Glutamatergic neuron (in vitro differentiated cells): Measurements from ENCODE around the gene DNASE1. TPM values are rescaled to one million over a fixed set of nuclear protein-coding genes. Genes with fewer than 3 reads are reported as not detected.
"Not testable (repeated sequence)": the region's sequence is repeated elsewhere in the genome, so short reads cannot be mapped to it uniquely, and the experiment has no call there.

ENCODE experiments used
- DNase-seq: peaks from one replicate; pipeline ENCODE4 v3.0.0; 2022
- H3K27ac Mint-ChIP-seq: one replicate; pipeline ENCODE4 v1.8.0; 2020; ENCODE audit warnings: mild to moderate bottlenecking, mixed read lengths, inconsistent platforms; ENCODE audit not compliant: unreplicated experiment
- H3K27me3 Mint-ChIP-seq: one replicate; pipeline ENCODE4 v1.8.0; 2020; ENCODE audit warnings: mild to moderate bottlenecking, moderate library complexity, mixed read lengths, inconsistent platforms; ENCODE audit not compliant: unreplicated experiment
- H3K36me3 Mint-ChIP-seq: one replicate; pipeline ENCODE4 v1.8.0; 2020; ENCODE audit warnings: mild to moderate bottlenecking, mixed read lengths, inconsistent platforms; ENCODE audit not compliant: unreplicated experiment
- H3K4me1 Mint-ChIP-seq: one replicate; pipeline ENCODE4 v1.8.0; 2020; ENCODE audit warnings: mild to moderate bottlenecking, low read depth, mixed read lengths, inconsistent platforms; ENCODE audit not compliant: unreplicated experiment
- H3K4me3 Mint-ChIP-seq: one replicate; pipeline ENCODE4 v1.8.0; 2020; ENCODE audit warnings: mild to moderate bottlenecking, mixed read lengths, inconsistent platforms; ENCODE audit not compliant: unreplicated experiment
- H3K9me3 Mint-ChIP-seq: one replicate; pipeline ENCODE4 v1.8.0; 2020; ENCODE audit warnings: mild to moderate bottlenecking, moderate library complexity, mixed read lengths, inconsistent platforms; ENCODE audit not compliant: unreplicated experiment
- CTCF ChIP-seq: fragments of 200-600 bp; sonication (generic); IDR thresholded peaks from one replicate; pipeline ENCODE4 v1.5.0; 2021; ENCODE audit not compliant: partially characterized antibody, unreplicated experiment
- long read RNA-seq: library from polyadenylated mRNA; unstranded; transcript quantifications from one replicate; pipeline ENCODE4 v2.0.0, GENCODE V29; 2020; ENCODE audit not compliant: unreplicated experiment
- total RNA-seq: library from RNA; stranded (reverse); fragmentation: NEBNext Ultra II Directional; extraction: Animal tissue kit (Norgen Biotek cat#: 25700); gene quantifications from one replicate; pipeline ENCODE4 v1.2.1, GENCODE V29; 2021; ENCODE audit not compliant: unreplicated experiment

Gene DNASE1
- total RNA-seq: 34.3 TPM
- long read RNA-seq, partial matches to known transcripts: 2 of 7 reads
- long read RNA-seq, other reads (novel, unspliced or antisense): 5 of 7 reads

- Mint-ChIP-seq H3K27ac (no peak within 1 kb of the TSS), H3K4me3 (no peak within 1 kb of the TSS)
- DNase-seq: peak; percentile 69
Observed at GRCh38 chr16:3654249-3654991, at the start of gene DNASE1. Gene DNASE1, plus strand, starts transcription at chr16:3654691. Its CDS starts 683 bp downstream, at chr16:3655374.

GRCh38 chr16:3606441-3606840 lies 48.0 kb upstream of the DNASE1 start:
- Mint-ChIP-seq H3K27me3 (no peaks in the 10 kb centered on the region), H3K36me3 (peaks cover 11% of the 10 kb centered on the region), H3K9me3 (no peaks in the 10 kb centered on the region), H3K4me1 (peaks cover 5% of the 10 kb centered on the region), H3K4me3 (no peak overlapping the region), H3K27ac (no peak overlapping the region)
- no peak for TF ChIP-seq CTCF
- no peak for DNase-seq

More at GRCh38 chr16:3654249-3654991, at the start of gene DNASE1:
- H3K9me3 Mint-ChIP-seq: peaks cover 2% of the 10 kb centered on the region
- no peaks in the 10 kb centered on the region for H3K36me3 Mint-ChIP-seq
- H3K4me1 Mint-ChIP-seq: peaks cover 3% of the 10 kb centered on the region
- H3K27me3 Mint-ChIP-seq: peaks cover 1% of the 10 kb centered on the region
- TF ChIP-seq CTCF: peak; percentile 79

- Mint-ChIP-seq H3K4me3 (no peak overlapping the region), H3K4me1 (peaks cover 7% of the 10 kb centered on the region), H3K9me3 (no peaks in the 10 kb centered on the region), H3K27ac (no peak overlapping the region), H3K27me3 (peaks cover 5% of the 10 kb centered on the region), H3K36me3 (peaks cover 5% of the 10 kb centered on the region)
- DNase-seq: no peak
- TF ChIP-seq CTCF: no peak
Observed at GRCh38 chr16:3607161-3607560, 47.3 kb upstream of the DNASE1 start.

GRCh38 chr16:3607634-3608033 lies 46.9 kb upstream of the DNASE1 start:
- DNase-seq: no peak
- H3K9me3 Mint-ChIP-seq: no peaks in the 10 kb centered on the region
- H3K27ac Mint-ChIP-seq: no peak overlapping the region
- TF ChIP-seq CTCF: no peak
- no peak overlapping the region for H3K4me3 Mint-ChIP-seq
- H3K36me3 Mint-ChIP-seq: peaks cover 5% of the 10 kb centered on the region
- H3K27me3 Mint-ChIP-seq: peaks cover 5% of the 10 kb centered on the region
- H3K4me1 Mint-ChIP-seq: peaks cover 8% of the 10 kb centered on the region

- Mint-ChIP-seq H3K4me3 (no peak overlapping the region), H3K36me3 (peaks cover 5% of the 10 kb centered on the region), H3K4me1 (peaks cover 10% of the 10 kb centered on the region), H3K27me3 (peaks cover 5% of the 10 kb centered on the region), H3K9me3 (no peaks in the 10 kb centered on the region), H3K27ac (no peak overlapping the region)
- DNase-seq: no peak
- no peak for TF ChIP-seq CTCF
Observed at GRCh38 chr16:3608069-3608468, 46.4 kb upstream of the DNASE1 start.

GRCh38 chr16:3608976-3609375 lies 45.5 kb upstream of the DNASE1 start:
- not testable (repeated sequence) for H3K9me3 Mint-ChIP-seq, H3K27ac Mint-ChIP-seq, DNase-seq, H3K27me3 Mint-ChIP-seq, H3K4me3 Mint-ChIP-seq, H3K36me3 Mint-ChIP-seq
- peaks cover 12% of the 10 kb centered on the region for H3K4me1 Mint-ChIP-seq
